GM12864 (cell line): ENCODE data around the gene PUS3.

Source experiments
- DNase-seq: peaks from one replicate; pipeline ENCODE4 v3.0.0-alpha.2; 2011; ENCODE audit warnings: low read depth
- H3K4me3 ChIP-seq: 2 replicates; pipeline ENCODE4 v1.5.1; 2011; ENCODE audit warnings: mild to moderate bottlenecking, low read depth, low read length, control low read depth
- CTCF ChIP-seq: IDR thresholded peaks from 2 replicates; pipeline ENCODE4 v1.5.1; 2011; ENCODE audit warnings: low read depth, mild to moderate bottlenecking, moderate library complexity, low read length, control low read depth, inconsistent platforms; ENCODE audit errors: missing control alignments

PUS3 gene

GRCh38 chr11:125925247-125925740 lies 22.3 kb upstream of the PUS3 start:
- no peak for TF ChIP-seq CTCF
- DNase-seq, result no peak
- H3K4me3 ChIP-seq, result no peak overlapping the region

- no peak overlapping the region for H3K4me3 ChIP-seq
- DNase-seq, result no peak
- TF ChIP-seq CTCF, result no peak
Observed at GRCh38 chr11:125924384-125925007, 21.5 kb upstream of the PUS3 start.

GRCh38 chr11:125923633-125924032 lies 20.6 kb upstream of the PUS3 start:
- no peak for TF ChIP-seq CTCF
- DNase-seq, result no peak
- H3K4me3 ChIP-seq, result no peak overlapping the region

- H3K4me3 ChIP-seq, result no peak overlapping the region
- peak; percentile 29 for DNase-seq
- TF ChIP-seq CTCF, result peak; percentile 85
Observed at GRCh38 chr11:125923012-125923579, 20.1 kb upstream of the PUS3 start.

- no peak overlapping the region for H3K4me3 ChIP-seq
- no peak for DNase-seq
- no peak for TF ChIP-seq CTCF
Observed at GRCh38 chr11:125922156-125922555, 19.1 kb upstream of the PUS3 start.

- DNase-seq, result no peak
- TF ChIP-seq CTCF, result no peak
- H3K4me3 ChIP-seq, result no peak overlapping the region
Observed at GRCh38 chr11:125921042-125921441, 18.0 kb upstream of the PUS3 start.
